ENCODE results near the gene TTR. TPM values are rescaled to one million over a fixed set of nuclear protein-coding genes. Genes with fewer than 3 reads are reported as not detected.

Gene TTR
- total RNA-seq, 1 donor from 2014 or later: not detected

DNA sequence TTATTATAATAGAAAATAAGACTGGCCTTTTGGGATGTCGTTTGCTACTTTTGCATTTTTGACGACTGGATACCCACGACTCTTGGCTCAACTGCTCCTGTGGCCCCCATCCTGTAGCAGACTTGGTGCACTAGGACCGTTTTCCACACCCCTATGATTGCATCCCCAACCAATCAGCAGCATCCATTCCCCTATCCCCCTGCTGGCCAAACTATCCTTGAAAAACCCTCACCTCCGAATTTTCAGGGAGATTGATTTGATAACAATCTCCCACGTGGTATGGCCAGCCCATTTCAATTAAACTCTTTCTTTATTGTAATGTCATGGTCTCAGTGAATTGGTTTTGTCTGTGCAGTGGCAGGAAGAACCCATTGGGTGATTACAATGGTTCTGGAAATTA lies 37.9 kb upstream of the TTR start:
- no peak overlapping the region for H3K4me3 Mint-ChIP-seq (ENCODE audit: unreplicated experiment)
- no peak for DNase-seq
- no peaks in the 10 kb centered on the region for H3K4me1 Mint-ChIP-seq (ENCODE audit: low read depth, unreplicated experiment)
- no peaks in the 10 kb centered on the region for H3K9me3 Mint-ChIP-seq (ENCODE audit: unreplicated experiment)
- H3K36me3 Mint-ChIP-seq (ENCODE audit: unreplicated experiment): no peaks in the 10 kb centered on the region
- no peak overlapping the region for H3K27ac Mint-ChIP-seq (ENCODE audit: unreplicated experiment)
- H3K27me3 Mint-ChIP-seq (ENCODE audit: unreplicated experiment): peaks cover 2% of the 10 kb centered on the region
- TF ChIP-seq, protein P1, sequence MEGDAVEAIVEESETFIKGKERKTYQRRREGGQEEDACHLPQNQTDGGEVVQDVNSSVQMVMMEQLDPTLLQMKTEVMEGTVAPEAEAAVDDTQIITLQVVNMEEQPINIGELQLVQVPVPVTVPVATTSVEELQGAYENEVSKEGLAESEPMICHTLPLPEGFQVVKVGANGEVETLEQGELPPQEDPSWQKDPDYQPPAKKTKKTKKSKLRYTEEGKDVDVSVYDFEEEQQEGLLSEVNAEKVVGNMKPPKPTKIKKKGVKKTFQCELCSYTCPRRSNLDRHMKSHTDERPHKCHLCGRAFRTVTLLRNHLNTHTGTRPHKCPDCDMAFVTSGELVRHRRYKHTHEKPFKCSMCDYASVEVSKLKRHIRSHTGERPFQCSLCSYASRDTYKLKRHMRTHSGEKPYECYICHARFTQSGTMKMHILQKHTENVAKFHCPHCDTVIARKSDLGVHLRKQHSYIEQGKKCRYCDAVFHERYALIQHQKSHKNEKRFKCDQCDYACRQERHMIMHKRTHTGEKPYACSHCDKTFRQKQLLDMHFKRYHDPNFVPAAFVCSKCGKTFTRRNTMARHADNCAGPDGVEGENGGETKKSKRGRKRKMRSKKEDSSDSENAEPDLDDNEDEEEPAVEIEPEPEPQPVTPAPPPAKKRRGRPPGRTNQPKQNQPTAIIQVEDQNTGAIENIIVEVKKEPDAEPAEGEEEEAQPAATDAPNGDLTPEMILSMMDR (IDR thresholded peaks at IDR 0.05; ENCODE audit: partially characterized antibody, unreplicated experiment): peak; percentile 17

DNA sequence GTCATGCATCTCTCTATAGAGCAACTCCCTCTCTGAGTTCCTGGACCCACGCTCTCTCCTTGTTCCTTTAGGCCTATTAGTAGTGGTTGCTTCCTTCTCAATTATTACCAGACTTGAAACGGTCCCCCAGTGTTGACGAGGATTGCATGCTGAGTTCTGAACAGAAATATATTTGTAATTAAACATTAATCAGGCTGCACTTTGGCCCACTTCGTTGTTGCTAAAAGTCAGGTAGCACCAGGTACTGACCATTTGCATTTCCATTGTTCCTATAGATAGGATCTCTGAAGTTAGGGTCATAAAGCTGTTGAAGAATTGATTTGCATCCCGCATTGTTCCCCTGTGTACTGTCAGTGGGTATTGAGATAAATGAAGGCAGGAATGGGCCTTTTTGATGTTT lies 36.9 kb upstream of the TTR start:
- TF ChIP-seq, protein P1 (IDR thresholded peaks at IDR 0.05; ENCODE audit: partially characterized antibody, unreplicated experiment): no peak

DNA sequence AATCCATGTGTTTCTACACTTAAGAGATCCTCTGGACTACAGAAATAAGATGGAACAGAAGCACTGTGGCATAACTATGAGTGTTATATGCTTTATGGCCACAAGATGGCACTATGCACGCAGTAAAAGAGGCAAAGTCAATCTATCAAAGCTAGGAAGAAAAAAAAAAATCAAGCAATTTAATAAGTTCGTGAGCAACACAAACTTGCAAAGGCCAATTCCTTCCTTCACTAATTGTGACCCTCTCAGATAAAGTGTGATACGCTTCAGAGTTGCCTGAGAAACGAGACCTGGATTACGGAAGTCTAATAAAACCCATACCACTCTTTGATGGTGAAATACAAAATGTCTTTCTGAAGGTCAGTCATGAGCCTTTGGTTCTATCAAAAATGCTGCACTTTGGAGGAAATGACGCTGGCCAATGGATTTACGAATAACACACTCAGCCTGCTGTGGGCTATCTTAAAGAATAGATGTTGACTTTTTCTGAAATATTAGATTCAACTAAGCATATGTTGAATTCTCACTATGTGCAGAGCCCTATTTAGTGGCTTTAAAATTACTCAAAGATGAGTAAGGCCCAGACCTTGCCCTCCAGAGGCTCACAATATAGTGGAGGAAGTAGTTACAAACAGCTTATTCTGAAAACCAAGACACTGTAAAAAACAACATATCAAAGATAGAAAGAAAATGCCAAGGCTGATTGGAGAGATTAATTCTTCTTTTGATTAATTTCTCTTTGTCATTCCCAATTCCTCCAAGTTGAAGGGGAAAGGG lies 35.5 kb upstream of the TTR start:
- H3K27ac Mint-ChIP-seq (ENCODE audit: unreplicated experiment): no peak overlapping the region
- no peak for DNase-seq
- no peaks in the 10 kb centered on the region for H3K4me1 Mint-ChIP-seq (ENCODE audit: low read depth, unreplicated experiment)
- peaks cover 2% of the 10 kb centered on the region for H3K27me3 Mint-ChIP-seq (ENCODE audit: unreplicated experiment)
- H3K36me3 Mint-ChIP-seq (ENCODE audit: unreplicated experiment): no peaks in the 10 kb centered on the region
- H3K9me3 Mint-ChIP-seq (ENCODE audit: unreplicated experiment): no peaks in the 10 kb centered on the region
- no peak overlapping the region for H3K4me3 Mint-ChIP-seq (ENCODE audit: unreplicated experiment)
- TF ChIP-seq, protein P1 (IDR thresholded peaks at IDR 0.05; ENCODE audit: partially characterized antibody, unreplicated experiment): peak; percentile 94

More for the DNA sequence above, 36.9 kb upstream of the TTR start:
- no peaks in the 10 kb centered on the region for H3K36me3 Mint-ChIP-seq (ENCODE audit: unreplicated experiment)
- no peaks in the 10 kb centered on the region for H3K4me1 Mint-ChIP-seq (ENCODE audit: low read depth, unreplicated experiment)
- no peak for DNase-seq
- H3K27me3 Mint-ChIP-seq (ENCODE audit: unreplicated experiment): peaks cover 2% of the 10 kb centered on the region
- H3K4me3 Mint-ChIP-seq (ENCODE audit: unreplicated experiment): no peak overlapping the region
- no peaks in the 10 kb centered on the region for H3K9me3 Mint-ChIP-seq (ENCODE audit: unreplicated experiment)
- H3K27ac Mint-ChIP-seq (ENCODE audit: unreplicated experiment): no peak overlapping the region

DNA sequence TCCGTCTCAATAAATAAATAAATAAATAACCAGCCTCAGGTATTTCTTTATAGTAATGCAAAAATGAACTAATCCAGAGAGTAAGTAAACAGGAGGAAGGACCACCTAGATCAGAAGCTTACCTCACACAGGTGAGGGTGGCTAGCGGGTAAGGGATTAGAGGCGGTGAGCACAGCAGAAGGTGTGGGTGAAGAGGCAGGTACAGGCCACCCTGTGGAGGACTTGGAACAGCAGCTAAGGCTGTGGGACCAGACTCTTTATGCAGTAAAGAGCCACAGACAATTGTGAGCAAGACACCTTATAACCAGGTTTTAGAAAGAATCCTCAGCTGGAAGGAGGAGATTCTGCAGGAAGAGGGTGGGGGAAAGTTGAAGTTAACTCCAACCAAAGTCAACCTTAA lies 34.2 kb upstream of the TTR start:
- no peak overlapping the region for H3K27ac Mint-ChIP-seq (ENCODE audit: unreplicated experiment)
- H3K4me3 Mint-ChIP-seq (ENCODE audit: unreplicated experiment): no peak overlapping the region
- H3K27me3 Mint-ChIP-seq (ENCODE audit: unreplicated experiment): peaks cover 2% of the 10 kb centered on the region
- no peak for DNase-seq
- TF ChIP-seq, protein P1 (IDR thresholded peaks at IDR 0.05; ENCODE audit: partially characterized antibody, unreplicated experiment): no peak
- no peaks in the 10 kb centered on the region for H3K4me1 Mint-ChIP-seq (ENCODE audit: low read depth, unreplicated experiment)
- no peaks in the 10 kb centered on the region for H3K9me3 Mint-ChIP-seq (ENCODE audit: unreplicated experiment)
- H3K36me3 Mint-ChIP-seq (ENCODE audit: unreplicated experiment): no peaks in the 10 kb centered on the region

DNA sequence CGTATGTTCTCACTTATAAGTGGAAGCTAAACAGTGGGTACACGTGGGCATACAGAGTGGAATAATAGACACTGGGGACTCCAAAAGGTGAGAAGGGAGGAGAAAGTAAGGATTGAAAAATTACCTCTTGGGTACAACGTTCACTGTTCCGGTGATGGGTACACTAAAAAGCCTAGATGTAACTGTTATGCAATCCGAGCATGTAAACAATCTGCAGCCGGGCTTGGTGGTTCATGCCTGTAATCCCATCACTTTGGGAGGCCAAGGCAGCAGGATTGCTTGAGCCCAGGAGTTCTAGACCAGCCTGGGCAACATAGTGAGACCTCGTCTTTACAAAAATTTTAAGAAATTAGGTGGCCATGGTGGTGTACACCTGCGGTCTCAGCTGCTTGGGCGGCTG lies 33.1 kb upstream of the TTR start:
- no peaks in the 10 kb centered on the region for H3K9me3 Mint-ChIP-seq (ENCODE audit: unreplicated experiment)
- no peaks in the 10 kb centered on the region for H3K4me1 Mint-ChIP-seq (ENCODE audit: low read depth, unreplicated experiment)
- TF ChIP-seq, protein P1 (IDR thresholded peaks at IDR 0.05; ENCODE audit: partially characterized antibody, unreplicated experiment): no peak

More for the DNA sequence above, 33.1 kb upstream of the TTR start:
- Mint-ChIP-seq H3K27ac (ENCODE audit: unreplicated experiment) (no peak overlapping the region), H3K27me3 (ENCODE audit: unreplicated experiment) (peaks cover 2% of the 10 kb centered on the region), H3K36me3 (ENCODE audit: unreplicated experiment) (no peaks in the 10 kb centered on the region), H3K4me3 (ENCODE audit: unreplicated experiment) (no peak overlapping the region)
- no peak for DNase-seq
